ENCODE data around the gene MROH9.

DNA sequence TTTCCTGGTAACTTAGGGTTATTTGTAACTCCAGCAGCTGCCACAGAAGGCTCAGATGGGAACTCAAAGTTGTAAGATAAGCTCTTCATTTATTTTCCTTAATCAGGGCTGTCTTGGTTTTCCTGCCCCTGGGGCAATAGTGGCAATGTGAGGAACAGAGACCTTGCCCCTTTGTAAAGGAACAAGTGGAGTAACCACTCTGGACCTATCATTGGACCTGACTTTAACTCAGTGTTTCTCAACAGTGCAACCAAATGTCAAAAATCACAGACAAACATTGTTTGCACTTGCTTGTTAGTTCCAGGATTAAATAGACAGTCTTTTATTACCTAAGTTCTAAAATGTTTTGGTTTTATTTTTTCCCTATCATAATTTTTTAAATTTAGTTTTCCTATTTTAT, 152.6 kb downstream of the MROH9 start:
- no peak for TF ChIP-seq CTCF (IDR thresholded peaks at IDR 0.05; ENCODE audit: low read length)
- TF ChIP-seq EZH2phosphoT487 (IDR thresholded peaks at IDR 0.05; ENCODE audit: low read length): no peak
- TF ChIP-seq EZH2 (optimal IDR thresholded peaks at IDR 0.05; ENCODE audit: low read depth, low read length): no peak
